Neural crest cell (in vitro differentiated cells): ENCODE results near the gene C14orf93. TPM values are rescaled to one million over a fixed set of nuclear protein-coding genes. Genes with fewer than 3 reads are reported as not detected.

ENCODE experiments used
- DNase-seq: peaks from one replicate; pipeline ENCODE4 v3.0.0; 2021; ENCODE audit warnings: low read depth, mixed read lengths, low spot score
- H3K27ac Mint-ChIP-seq: one replicate; pipeline ENCODE4 v1.8.0; 2021; ENCODE audit warnings: mild to moderate bottlenecking, mixed read lengths; ENCODE audit not compliant: unreplicated experiment
- H3K27me3 Mint-ChIP-seq: 2 replicates; pipeline ENCODE4 v1.8.0; 2021; ENCODE audit warnings: low read depth, mild to moderate bottlenecking, mixed read lengths
- H3K36me3 Mint-ChIP-seq: 2 replicates; pipeline ENCODE4 v1.8.0; 2021; ENCODE audit warnings: low read depth, mild to moderate bottlenecking, mixed read lengths
- H3K4me1 Mint-ChIP-seq: 2 replicates; pipeline ENCODE4 v1.8.0; 2021; ENCODE audit warnings: mixed read lengths
- H3K4me3 Mint-ChIP-seq: one replicate; pipeline ENCODE4 v1.8.0; 2021; ENCODE audit warnings: mild to moderate bottlenecking, mixed read lengths
- H3K9me3 Mint-ChIP-seq: 2 replicates; pipeline ENCODE4 v1.8.0; 2021; ENCODE audit warnings: mixed read lengths
- total RNA-seq: library from RNA; stranded (reverse); gene quantifications from 2 replicates; pipeline ENCODE4 v1.2.1, GENCODE V29; 2021
- TF ChIP-seq, protein P1 (sequence below): fragments of 200-600 bp; sonication (generic); conservative IDR thresholded peaks from 2 replicates; pipeline ENCODE4 v1.5.0; 2021; ENCODE audit warnings: antibody characterized with exemption, mild to moderate bottlenecking

C14orf93 gene
- total RNA-seq, 1 donor from 2014 or later = 13.6 TPM

DNA sequence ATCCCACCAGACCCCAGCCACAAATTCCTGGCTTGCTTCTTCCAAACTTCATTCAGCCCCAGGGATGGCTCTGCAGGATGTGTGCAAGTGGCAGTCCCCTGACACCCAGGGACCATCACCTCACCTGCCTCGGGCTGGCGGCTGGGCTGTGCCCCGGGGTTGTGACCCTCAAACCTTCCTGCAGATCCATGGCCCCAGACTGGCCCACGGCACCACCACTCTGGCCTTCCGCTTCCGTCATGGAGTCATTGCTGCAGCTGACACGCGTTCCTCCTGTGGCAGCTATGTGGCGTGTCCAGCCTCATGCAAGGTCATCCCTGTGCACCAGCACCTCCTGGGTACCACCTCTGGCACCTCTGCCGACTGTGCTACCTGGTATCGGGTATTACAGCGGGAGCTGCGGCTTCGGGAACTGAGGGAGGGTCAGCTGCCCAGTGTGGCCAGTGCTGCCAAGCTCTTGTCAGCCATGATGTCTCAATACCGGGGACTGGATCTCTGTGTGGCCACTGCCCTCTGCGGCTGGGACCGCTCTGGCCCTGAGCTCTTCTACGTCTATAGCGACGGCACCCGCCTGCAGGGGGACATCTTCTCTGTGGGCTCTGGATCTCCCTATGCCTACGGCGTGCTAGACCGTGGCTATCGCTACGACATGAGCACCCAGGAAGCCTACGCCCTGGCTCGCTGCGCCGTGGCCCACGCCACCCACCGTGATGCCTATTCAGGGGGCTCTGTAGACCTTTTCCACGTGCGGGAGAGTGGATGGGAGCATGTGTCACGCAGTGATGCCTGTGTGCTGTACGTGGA, 32.4 kb upstream of the C14orf93 start, which contains the start of gene PSMB11:
PSMB11 (plus strand) TSS at position 51 of the 804 bp plus-strand sequence; CDS start at position 65, 14 bp downstream.
- no peaks in the 10 kb centered on the region for H3K27me3 Mint-ChIP-seq
- peak within 1 kb of the TSS; percentile 27 for H3K27ac Mint-ChIP-seq
- no peak for DNase-seq

DNA sequence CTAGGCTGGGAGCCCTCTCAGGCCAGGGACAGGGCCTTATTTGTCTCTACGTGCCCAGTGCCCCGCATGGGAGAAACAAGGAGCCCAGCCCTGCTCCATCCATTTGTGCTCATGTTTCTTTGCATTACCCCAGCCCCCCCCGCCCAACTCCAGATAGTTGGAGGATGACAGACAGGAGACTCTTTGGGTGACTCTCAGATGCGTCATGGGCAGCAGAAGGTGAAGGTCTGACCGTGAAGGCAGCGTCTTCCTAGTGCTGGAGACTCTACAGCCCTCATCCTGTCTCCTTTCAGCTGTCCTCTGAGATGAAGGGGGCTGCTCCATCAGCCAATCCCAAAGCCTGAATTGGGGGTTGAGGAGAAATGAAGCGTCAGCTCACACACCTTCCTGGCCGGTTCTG, 31.8 kb upstream of the C14orf93 start:
- H3K27ac Mint-ChIP-seq = no peak overlapping the region
- H3K36me3 Mint-ChIP-seq = no peaks in the 10 kb centered on the region
- H3K27me3 Mint-ChIP-seq = no peaks in the 10 kb centered on the region
- no peak overlapping the region for H3K4me3 Mint-ChIP-seq
- H3K4me1 Mint-ChIP-seq = peaks cover 4% of the 10 kb centered on the region
- TF ChIP-seq, protein P1, sequence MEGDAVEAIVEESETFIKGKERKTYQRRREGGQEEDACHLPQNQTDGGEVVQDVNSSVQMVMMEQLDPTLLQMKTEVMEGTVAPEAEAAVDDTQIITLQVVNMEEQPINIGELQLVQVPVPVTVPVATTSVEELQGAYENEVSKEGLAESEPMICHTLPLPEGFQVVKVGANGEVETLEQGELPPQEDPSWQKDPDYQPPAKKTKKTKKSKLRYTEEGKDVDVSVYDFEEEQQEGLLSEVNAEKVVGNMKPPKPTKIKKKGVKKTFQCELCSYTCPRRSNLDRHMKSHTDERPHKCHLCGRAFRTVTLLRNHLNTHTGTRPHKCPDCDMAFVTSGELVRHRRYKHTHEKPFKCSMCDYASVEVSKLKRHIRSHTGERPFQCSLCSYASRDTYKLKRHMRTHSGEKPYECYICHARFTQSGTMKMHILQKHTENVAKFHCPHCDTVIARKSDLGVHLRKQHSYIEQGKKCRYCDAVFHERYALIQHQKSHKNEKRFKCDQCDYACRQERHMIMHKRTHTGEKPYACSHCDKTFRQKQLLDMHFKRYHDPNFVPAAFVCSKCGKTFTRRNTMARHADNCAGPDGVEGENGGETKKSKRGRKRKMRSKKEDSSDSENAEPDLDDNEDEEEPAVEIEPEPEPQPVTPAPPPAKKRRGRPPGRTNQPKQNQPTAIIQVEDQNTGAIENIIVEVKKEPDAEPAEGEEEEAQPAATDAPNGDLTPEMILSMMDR = no peak
- H3K9me3 Mint-ChIP-seq = no peaks in the 10 kb centered on the region
- no peak for DNase-seq

More for the DNA sequence above, 32.4 kb upstream of the C14orf93 start, which contains the start of gene PSMB11:
- no peak within 1 kb of the TSS for H3K4me3 Mint-ChIP-seq
- peaks cover 4% of the 10 kb centered on the region for H3K4me1 Mint-ChIP-seq
- TF ChIP-seq, protein P1 = no peak
- peaks cover 2% of the 10 kb centered on the region for H3K36me3 Mint-ChIP-seq
- no peaks in the 10 kb centered on the region for H3K9me3 Mint-ChIP-seq

DNA sequence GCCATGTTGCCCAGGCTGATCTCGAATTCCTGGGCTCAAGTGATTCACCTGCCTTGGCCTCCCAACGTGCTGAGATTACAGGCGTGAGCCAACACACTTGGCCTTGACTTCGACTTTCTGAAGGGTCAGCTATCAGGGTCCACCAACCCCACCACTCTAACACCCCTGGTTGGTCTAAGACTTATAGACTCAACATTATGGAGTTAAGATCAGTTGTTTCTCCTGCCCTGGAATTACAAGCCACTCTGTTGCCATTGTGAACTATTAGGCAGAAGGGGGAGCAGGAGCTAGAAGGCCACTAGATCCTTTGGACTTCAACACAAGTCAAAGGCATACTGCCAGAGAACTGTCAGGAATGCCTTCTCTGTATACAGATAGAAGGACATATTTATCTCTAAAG, 30.2 kb upstream of the C14orf93 start:
- peaks cover 12% of the 10 kb centered on the region for H3K4me1 Mint-ChIP-seq
- TF ChIP-seq, protein P1 = no peak
- peak overlapping the region; percentile 57 for H3K27ac Mint-ChIP-seq
- no peaks in the 10 kb centered on the region for H3K27me3 Mint-ChIP-seq
- H3K9me3 Mint-ChIP-seq = no peaks in the 10 kb centered on the region
- H3K4me3 Mint-ChIP-seq = no peak overlapping the region
- no peaks in the 10 kb centered on the region for H3K36me3 Mint-ChIP-seq
- DNase-seq = no peak

DNA sequence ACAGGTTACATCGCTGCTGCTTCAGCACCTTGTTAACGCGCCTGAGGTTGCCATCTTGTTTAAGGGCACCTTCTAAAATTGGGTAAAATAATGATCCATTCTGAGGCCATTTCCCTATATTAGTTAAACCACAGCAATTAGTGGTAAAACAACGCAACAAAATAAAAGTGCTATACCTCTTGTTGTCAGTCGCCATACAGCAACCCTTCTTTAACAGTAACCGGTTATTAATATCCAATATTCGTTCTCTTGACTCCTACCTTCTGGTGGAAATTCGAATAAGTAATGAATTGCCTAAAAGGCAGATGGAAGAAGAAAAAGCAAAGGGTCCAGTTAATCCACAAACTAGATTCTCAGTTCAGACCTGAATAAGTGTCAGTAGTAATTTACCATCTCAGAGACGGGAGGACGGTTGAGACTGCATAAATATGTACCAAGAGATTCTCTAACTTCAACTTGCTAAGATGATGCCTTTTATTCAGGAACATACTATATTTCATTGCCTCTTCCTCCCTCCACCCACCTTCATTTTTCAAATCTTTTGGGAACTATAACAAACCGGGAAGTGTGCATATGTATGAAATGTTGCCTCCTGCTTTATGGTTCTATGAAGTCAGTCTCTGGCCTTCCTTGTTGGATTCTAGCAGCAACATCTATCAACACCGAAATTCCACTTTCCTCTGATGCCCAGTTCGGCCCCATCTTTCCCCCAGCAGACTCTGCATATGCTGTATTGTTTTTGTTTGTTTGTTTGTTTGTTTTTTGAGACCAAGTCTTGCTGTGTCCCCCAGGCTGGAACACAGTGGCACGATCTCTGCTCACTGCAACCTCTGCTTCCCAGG, 25.6 kb upstream of the C14orf93 start:
- Mint-ChIP-seq H3K27me3 (no peaks in the 10 kb centered on the region), H3K9me3 (no peaks in the 10 kb centered on the region), H3K4me3 (peak overlapping the region; percentile 84), H3K36me3 (peaks cover 10% of the 10 kb centered on the region), H3K27ac (peak overlapping the region; percentile 76), H3K4me1 (peaks cover 25% of the 10 kb centered on the region)
- DNase-seq = no peak
- TF ChIP-seq, protein P1 = no peak

DNA sequence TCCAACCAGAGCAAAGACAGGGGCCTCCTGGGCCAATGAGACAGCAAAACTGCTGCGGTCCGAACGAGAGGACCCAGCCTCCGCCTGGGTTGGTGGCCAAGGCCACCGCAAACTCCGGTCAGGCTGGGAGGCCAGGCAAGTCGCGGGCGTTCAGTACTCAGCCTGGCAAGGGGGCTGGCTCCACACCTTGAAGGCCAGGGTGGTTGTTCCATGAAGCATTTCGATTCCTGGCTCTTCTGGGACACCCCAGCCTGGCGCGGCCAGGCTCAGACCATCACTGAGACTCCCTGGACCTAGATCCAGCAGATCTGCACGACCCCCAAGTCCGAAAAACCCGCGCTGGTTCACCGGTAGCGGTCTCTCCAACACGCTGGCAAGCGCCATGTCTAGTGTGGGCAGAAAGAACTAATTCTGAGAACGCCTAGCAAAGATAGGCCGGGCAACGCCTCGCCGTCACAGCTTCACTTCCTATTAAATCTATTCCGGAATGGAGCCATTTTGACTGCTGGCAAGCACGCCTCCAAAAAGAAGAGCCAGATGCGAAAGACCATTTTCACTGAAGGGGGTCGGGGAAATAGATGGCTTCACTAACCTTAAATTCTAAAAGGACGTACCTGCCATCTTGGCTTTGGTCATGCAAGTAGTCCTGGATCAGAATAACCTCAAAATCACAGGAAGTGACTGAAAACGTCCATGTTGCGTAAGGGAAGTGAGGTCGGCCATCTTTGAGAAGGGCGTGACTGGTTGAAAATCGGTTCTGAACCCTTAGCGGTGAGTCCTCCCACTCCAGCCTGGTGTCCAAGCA, 24.8 kb upstream of the C14orf93 start, which contains the start of gene PSMB5:
PSMB5 (minus strand) TSS at position 403 of the 805 bp plus-strand sequence; CDS start at position 384, 19 bp downstream.
- TF ChIP-seq, protein P1 = peak; percentile 21
- Mint-ChIP-seq H3K4me1 (peaks cover 25% of the 10 kb centered on the region), H3K4me3 (peak within 1 kb of the TSS; percentile 84), H3K36me3 (peaks cover 10% of the 10 kb centered on the region), H3K27ac (peak within 1 kb of the TSS; percentile 76), H3K9me3 (no peaks in the 10 kb centered on the region), H3K27me3 (no peaks in the 10 kb centered on the region)
- DNase-seq = peak; percentile 75
